HFFc6 (cell line): ENCODE measurements around the gene SOX6. TPM values are rescaled to one million over a fixed set of nuclear protein-coding genes. Genes with fewer than 3 reads are reported as not detected.

Experiments used
- DNase-seq: peaks from one replicate; pipeline ENCODE4 v3.0.0-alpha.2; 2018
- H3K27ac Mint-ChIP-seq: 2 replicates; pipeline ENCODE4 v1.8.0; 2020; ENCODE audit warnings: mild to moderate bottlenecking, mixed read lengths
- H3K27me3 Mint-ChIP-seq: 2 replicates; pipeline ENCODE4 v1.8.0; 2021; ENCODE audit warnings: mild to moderate bottlenecking, moderate library complexity, mixed read lengths; ENCODE audit not compliant: insufficient read depth
- H3K36me3 Mint-ChIP-seq: 2 replicates; pipeline ENCODE4 v1.8.0; 2021; ENCODE audit warnings: low read depth, mixed read lengths
- H3K4me1 Mint-ChIP-seq: 2 replicates; pipeline ENCODE4 v1.8.0; 2020; ENCODE audit warnings: low read depth, mixed read lengths
- H3K4me3 Mint-ChIP-seq: 2 replicates; pipeline ENCODE4 v1.8.0; 2020; ENCODE audit warnings: mild to moderate bottlenecking, moderate library complexity, mixed read lengths
- H3K9me3 Mint-ChIP-seq: 2 replicates; pipeline ENCODE4 v1.8.0; 2020; ENCODE audit warnings: mild to moderate bottlenecking, mixed read lengths
- CTCF ChIP-seq: fragments of 200-600 bp; sonication (generic); IDR thresholded peaks from 2 replicates; pipeline ENCODE4 v1.5.0; 2021; ENCODE audit warnings: antibody characterized with exemption, mild to moderate bottlenecking
- total RNA-seq, 6 experiments: library from RNA; stranded (reverse); fragmentation: NEBNext Ultra II Directional; extraction: Animal tissue kit (Norgen Biotek cat#: 25700); gene quantifications; 2 replicates in 1 of 6; 3 replicates in 5 of 6; pipeline ENCODE4 v1.2.3, GENCODE V29; 2021

SOX6 gene
- total RNA-seq, 6 experiments from 2014 or later: 0.66 to 6.5 (median 1.4) TPM

DNA sequence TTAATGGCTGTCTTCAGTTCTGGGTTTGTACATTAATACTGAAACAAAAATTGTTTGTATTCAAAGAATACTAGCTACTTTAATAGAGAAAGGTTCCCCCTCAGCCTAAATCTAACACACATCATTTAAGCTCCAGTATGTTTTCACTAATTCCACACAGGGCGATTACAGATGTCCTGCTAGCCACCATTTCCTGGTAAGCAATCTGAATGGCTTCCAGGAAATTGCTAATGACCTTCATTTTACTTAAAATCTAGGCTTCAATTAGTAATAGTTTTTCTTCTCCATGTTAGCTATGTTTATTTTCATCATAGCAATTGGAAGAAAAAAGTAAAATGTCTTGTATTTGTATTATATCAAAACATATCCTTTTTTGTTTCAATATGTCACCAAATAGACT, 132.8 kb downstream of the SOX6 start:
- H3K4me3 Mint-ChIP-seq: no peak overlapping the region
- peaks cover 8% of the 10 kb centered on the region; the same call in 1 of the 2 replicates for H3K4me1 Mint-ChIP-seq
- no peaks in the 10 kb centered on the region for H3K27me3 Mint-ChIP-seq
- DNase-seq: no peak
- H3K9me3 Mint-ChIP-seq: no peaks in the 10 kb centered on the region; the same call in 1 of the 2 replicates
- no peak overlapping the region for H3K27ac Mint-ChIP-seq
- H3K36me3 Mint-ChIP-seq: no peaks in the 10 kb centered on the region
- no peak for TF ChIP-seq CTCF

DNA sequence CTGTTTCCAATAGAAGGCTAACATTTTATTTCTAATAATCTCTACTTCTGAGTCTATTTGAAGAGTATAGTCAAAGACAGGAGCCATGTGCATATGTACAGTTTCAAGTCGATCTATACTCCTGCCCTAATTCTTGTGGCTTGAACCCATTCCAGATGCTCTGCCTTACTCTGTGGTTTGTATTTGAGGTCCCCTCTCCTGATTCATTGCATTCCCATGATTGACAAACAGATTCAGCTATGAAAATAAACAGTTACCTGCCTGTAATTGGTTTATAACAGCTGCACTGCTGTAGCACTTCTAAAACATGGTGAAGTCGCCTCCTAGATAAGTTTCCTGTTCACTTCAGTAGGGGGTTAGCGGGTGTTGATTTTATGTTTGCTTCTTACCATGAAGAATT, 138.7 kb downstream of the SOX6 start:
- DNase-seq: no peak
- no peak overlapping the region for H3K4me3 Mint-ChIP-seq
- H3K9me3 Mint-ChIP-seq: no peaks in the 10 kb centered on the region; the same call in 1 of the 2 replicates
- TF ChIP-seq CTCF: no peak
- H3K27me3 Mint-ChIP-seq: no peaks in the 10 kb centered on the region
- H3K36me3 Mint-ChIP-seq: no peaks in the 10 kb centered on the region
- no peak overlapping the region for H3K27ac Mint-ChIP-seq
- H3K4me1 Mint-ChIP-seq: no peaks in the 10 kb centered on the region; the same call in 1 of the 2 replicates

GRCh38 chr11:16216831-16217230, 139.5 kb downstream of the SOX6 start:
- no peak for DNase-seq
- H3K9me3 Mint-ChIP-seq: no peaks in the 10 kb centered on the region; the same call in 1 of the 2 replicates
- H3K4me3 Mint-ChIP-seq: no peak overlapping the region
- no peak overlapping the region for H3K27ac Mint-ChIP-seq
- H3K27me3 Mint-ChIP-seq: no peaks in the 10 kb centered on the region
- H3K4me1 Mint-ChIP-seq: no peaks in the 10 kb centered on the region; the same call in 1 of the 2 replicates
- H3K36me3 Mint-ChIP-seq: no peaks in the 10 kb centered on the region
- no peak for TF ChIP-seq CTCF

- Mint-ChIP-seq H3K27me3 (no peaks in the 10 kb centered on the region), H3K4me3 (no peak overlapping the region), H3K4me1 (no peaks in the 10 kb centered on the region; the same call in 1 of the 2 replicates), H3K9me3 (no peaks in the 10 kb centered on the region; the same call in 1 of the 2 replicates), H3K27ac (no peak overlapping the region), H3K36me3 (no peaks in the 10 kb centered on the region)
- TF ChIP-seq CTCF: no peak
- DNase-seq: no peak
Observed at GRCh38 chr11:16215352-16215751, 141.0 kb downstream of the SOX6 start.

DNA sequence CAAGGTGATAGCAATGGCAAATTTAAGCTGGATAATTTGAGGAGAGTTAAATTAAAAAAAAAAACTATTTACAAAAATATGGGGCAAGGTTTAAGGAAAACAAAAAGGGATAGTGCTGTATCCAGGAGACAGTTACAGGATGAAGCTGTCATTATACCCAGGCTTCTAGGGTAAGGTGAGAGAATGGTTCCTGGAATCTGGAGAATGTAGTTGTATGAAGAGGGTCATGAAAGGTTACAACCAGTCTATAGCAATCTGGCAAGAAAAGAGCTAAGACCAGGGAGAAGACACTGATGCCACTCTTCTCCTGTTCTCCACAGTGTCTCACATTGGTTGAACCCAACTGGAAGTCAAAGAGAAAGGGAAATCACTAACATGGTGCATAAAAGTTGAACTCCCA, 144.9 kb downstream of the SOX6 start:
- Mint-ChIP-seq H3K9me3 (no peaks in the 10 kb centered on the region; the same call in 1 of the 2 replicates), H3K36me3 (no peaks in the 10 kb centered on the region), H3K4me3 (no peak overlapping the region), H3K4me1 (no peaks in the 10 kb centered on the region; the same call in 1 of the 2 replicates), H3K27ac (no peak overlapping the region), H3K27me3 (no peaks in the 10 kb centered on the region)
- no peak for DNase-seq
- TF ChIP-seq CTCF: no peak

GRCh38 chr11:16204261-16204660, 152.1 kb downstream of the SOX6 start:
- DNase-seq: no peak
- Mint-ChIP-seq H3K27me3 (no peaks in the 10 kb centered on the region), H3K4me1 (peaks cover 6% of the 10 kb centered on the region; the same call in 1 of the 2 replicates), H3K27ac (no peak overlapping the region), H3K9me3 (no peaks in the 10 kb centered on the region; the same call in 1 of the 2 replicates), H3K36me3 (no peaks in the 10 kb centered on the region), H3K4me3 (no peak overlapping the region)
- no peak for TF ChIP-seq CTCF
